SK-N-SH (cell line): Measurements from ENCODE around the gene OPCML. TPM values are rescaled to one million over a fixed set of nuclear protein-coding genes. Genes with fewer than 3 reads are reported as not detected.

Experiments
- CTCF ChIA-PET: fragments of 300-600, 350-600 bp; formaldehyde crosslinking; extraction: SDS; loops from one replicate; lab custom pipeline; 2021; lab: Yijun Ruan, JAX
- POLR2A ChIA-PET: fragments of 350-600 bp; sonication (Branson Sonifier 250); formaldehyde crosslinking; extraction: SDS; loops from one replicate; lab custom pipeline; 2020; ENCODE audit warnings: antibody characterized with exemption, inconsistent platforms; lab: Yijun Ruan, JAX
- DNase-seq: peaks from one replicate; pipeline ENCODE4 v3.0.0; 2012
- H2AFZ ChIP-seq: fragments of 200-600 bp; sonication (generic); 2 replicates; pipeline ENCODE4 v1.8.1; 2016; ENCODE audit warnings: antibody characterized with exemption, mild to moderate bottlenecking, low read depth
- H3F3A ChIP-seq: fragments of 200-600 bp; sonication (generic); replicated peaks from 2 replicates; pipeline ENCODE3; 2016; ENCODE audit warnings: antibody characterized with exemption, mild to moderate bottlenecking; ENCODE audit not compliant: insufficient read depth
- H3K27ac ChIP-seq, 2 experiments: fragments of 200-500 bp in 1 of 2; fragments of 200-600 bp in 1 of 2; sonication (Bioruptor generic) in 1 of 2; sonication (generic), shearing (Covaris generic) in 1 of 2; 2 replicates each; pipeline versions ENCODE4 v1.5.1 to v1.6.1; 2014 to 2016; ENCODE audit warnings: low read depth in 2 of 2, inconsistent platforms in 1 of 2, low read length in 1 of 2, mild to moderate bottlenecking in 1 of 2, mixed read lengths in 1 of 2
- H3K27me3 ChIP-seq: fragments of 200-600 bp; sonication (generic), shearing (Covaris generic); 2 replicates; pipeline ENCODE4 v1.6.1; 2016; ENCODE audit warnings: mixed run types; ENCODE audit not compliant: insufficient read depth
- H3K36me3 ChIP-seq, 2 experiments: fragments of 200-500 bp in 1 of 2; fragments of 200-600 bp in 1 of 2; sonication (Bioruptor generic) in 1 of 2; sonication (generic) in 1 of 2; replicated peaks in 1 of 2; 2 replicates each; pipeline versions ENCODE3 to v1.5.1; 2014 to 2016; ENCODE audit warnings: low read length in 1 of 2, mild to moderate bottlenecking in 1 of 2; ENCODE audit not compliant: insufficient read depth in 2 of 2, control insufficient read depth in 1 of 2
- H3K4me1 ChIP-seq, 2 experiments: fragments of 200-500 bp in 1 of 2; fragments of 200-600 bp in 1 of 2; sonication (Bioruptor generic) in 1 of 2; sonication (generic), shearing (Covaris generic) in 1 of 2; 2 replicates each; pipeline versions ENCODE4 v1.5.1 to v1.6.1; 2014 to 2016; ENCODE audit warnings: low read depth in 1 of 2, low read length in 1 of 2, mixed run types in 1 of 2; ENCODE audit not compliant: insufficient read depth in 2 of 2, control insufficient read depth in 1 of 2
- H3K4me2 ChIP-seq: fragments of 200-600 bp; sonication (generic), shearing (Covaris generic); 2 replicates; pipeline ENCODE4 v1.6.1; 2017; ENCODE audit warnings: mixed run types
- H3K4me3 ChIP-seq, 2 experiments: fragments of 200-500 bp in 1 of 2; fragments of 200-600 bp in 1 of 2; sonication (Bioruptor generic) in 1 of 2; sonication (generic), shearing (Covaris generic) in 1 of 2; 2 replicates each; pipeline versions ENCODE4 v1.5.1 to v1.8.1; 2014 to 2016; ENCODE audit warnings: low read depth in 2 of 2, inconsistent platforms in 1 of 2, low read length in 1 of 2, mild to moderate bottlenecking in 1 of 2, mixed read lengths in 1 of 2, moderate library complexity in 1 of 2
- H3K79me2 ChIP-seq: fragments of 200-600 bp; sonication (generic); 2 replicates; pipeline ENCODE4 v1.8.1; 2017; ENCODE audit warnings: mild to moderate bottlenecking; ENCODE audit not compliant: insufficient read depth
- H3K9ac ChIP-seq: fragments of 200-600 bp; sonication (generic); 2 replicates; pipeline ENCODE4 v1.6.1; 2017; ENCODE audit warnings: mixed run types
- H3K9me2 ChIP-seq: fragments of 200-600 bp; sonication (generic); 2 replicates; pipeline ENCODE4 v1.6.1; 2017; ENCODE audit warnings: mixed run types
- H3K9me3 ChIP-seq: fragments of 200-600 bp; sonication (generic); 2 replicates; pipeline ENCODE4 v1.6.1; 2017; ENCODE audit warnings: mixed run types, mild to moderate bottlenecking, moderate library complexity
- H4K20me1 ChIP-seq: fragments of 200-600 bp; sonication (generic); 2 replicates; pipeline ENCODE4 v1.6.1; 2017; ENCODE audit warnings: mild to moderate bottlenecking, mixed run types; ENCODE audit not compliant: insufficient read depth
- CHD2 ChIP-seq: fragments of 150-350 bp; IDR thresholded peaks from 2 replicates; pipeline ENCODE4 v1.6.1; 2018; ENCODE audit warnings: low read length; ENCODE audit not compliant: partially characterized antibody
- CTCF ChIP-seq: fragments of 200-600 bp; sonication (generic); IDR thresholded peaks from 2 replicates; pipeline ENCODE4 v1.6.1; 2017; ENCODE audit warnings: antibody characterized with exemption, mild to moderate bottlenecking, moderate library complexity
- EP300 ChIP-seq, 2 experiments: IDR thresholded peaks; 2 replicates each; pipeline versions ENCODE4 v1.4.0 to v1.6.1; 2012; ENCODE audit warnings: borderline replicate concordance in 1 of 2, low read depth in 1 of 2, low read length in 1 of 2
- EZH2phosphoT487 ChIP-seq: fragments of 200-600 bp; sonication (generic); IDR thresholded peaks from 2 replicates; pipeline ENCODE4 v1.6.1; 2017; ENCODE audit warnings: low read depth, mixed run types, mild to moderate bottlenecking, antibody characterized with exemption, moderate library complexity, borderline replicate concordance
- FOSL2 ChIP-seq: IDR thresholded peaks from 2 replicates; pipeline ENCODE4 v1.4.0; 2012; ENCODE audit warnings: low read depth, mild to moderate bottlenecking, moderate library complexity, borderline replicate concordance
- FOXM1 ChIP-seq: IDR thresholded peaks from 2 replicates; pipeline ENCODE4 v1.4.0; 2012; ENCODE audit warnings: low read depth, mild to moderate bottlenecking
- GABPA ChIP-seq: IDR thresholded peaks from 2 replicates; pipeline ENCODE4 v1.4.0; 2012; ENCODE audit warnings: low read depth, mild to moderate bottlenecking
- MXI1 ChIP-seq: IDR thresholded peaks from 2 replicates; pipeline ENCODE4 v1.6.1; 2012; ENCODE audit warnings: mild to moderate bottlenecking, low read depth, low read length, improper control_type of control experiment
- POLR2AphosphoS5 ChIP-seq: IDR thresholded peaks from 2 replicates; pipeline ENCODE4 v1.6.1; 2012; ENCODE audit warnings: low read depth, low read length
- RAD21 ChIP-seq: IDR thresholded peaks from 2 replicates; pipeline ENCODE4 v1.6.1; 2012; ENCODE audit warnings: mild to moderate bottlenecking, low read length
- RCOR1 ChIP-seq: fragments of 150-350 bp; IDR thresholded peaks from 2 replicates; pipeline ENCODE4 v1.6.1; 2017; ENCODE audit warnings: antibody characterized with exemption, low read length
- SIN3A ChIP-seq: IDR thresholded peaks from 2 replicates; pipeline ENCODE4 v1.6.1; 2012; ENCODE audit warnings: low read depth, mild to moderate bottlenecking, low read length, moderate library complexity, borderline replicate concordance
- TAF1 ChIP-seq: IDR thresholded peaks from 2 replicates; pipeline ENCODE4 v1.6.1; 2012; ENCODE audit warnings: low read depth, mild to moderate bottlenecking, low read length, moderate library complexity, borderline replicate concordance
- TEAD4 ChIP-seq: IDR thresholded peaks from 2 replicates; pipeline ENCODE4 v1.4.0; 2012; ENCODE audit warnings: mild to moderate bottlenecking, borderline replicate concordance; ENCODE audit not compliant: insufficient read depth
- USF2 ChIP-seq: fragments of 150-350 bp; IDR thresholded peaks from 2 replicates; pipeline ENCODE4 v1.6.1; 2017; ENCODE audit warnings: antibody characterized with exemption, low read length, low read depth, borderline replicate concordance
- YY1 ChIP-seq: IDR thresholded peaks from 2 replicates; pipeline ENCODE4 v1.4.0; 2012; ENCODE audit warnings: low read depth, mild to moderate bottlenecking
- WGBS: methylation state at CpG from one replicate; pipeline ENCODE4 v1.1.6; 2017; ENCODE audit warnings: low lambda C conversion rate; 5-methylcytosine and 5-hydroxymethylcytosine counted together
- polyA plus RNA-seq, 3 experiments: library from polyadenylated mRNA; depleted of rRNA; stranded (reverse); fragments of >200 nt; gene quantifications; 2 replicates each; pipeline ENCODE4 v1.2.3, GENCODE V29; 2012
- TF ChIP-seq, protein P1 (sequence below): IDR thresholded peaks from 2 replicates; pipeline ENCODE4 v1.6.1; 2012; ENCODE audit warnings: mild to moderate bottlenecking, low read depth, low read length, moderate library complexity

Gene OPCML
- polyA plus RNA-seq, 1 of the 3 experiments (the other 2 are of a cell fraction), result not detected

DNA sequence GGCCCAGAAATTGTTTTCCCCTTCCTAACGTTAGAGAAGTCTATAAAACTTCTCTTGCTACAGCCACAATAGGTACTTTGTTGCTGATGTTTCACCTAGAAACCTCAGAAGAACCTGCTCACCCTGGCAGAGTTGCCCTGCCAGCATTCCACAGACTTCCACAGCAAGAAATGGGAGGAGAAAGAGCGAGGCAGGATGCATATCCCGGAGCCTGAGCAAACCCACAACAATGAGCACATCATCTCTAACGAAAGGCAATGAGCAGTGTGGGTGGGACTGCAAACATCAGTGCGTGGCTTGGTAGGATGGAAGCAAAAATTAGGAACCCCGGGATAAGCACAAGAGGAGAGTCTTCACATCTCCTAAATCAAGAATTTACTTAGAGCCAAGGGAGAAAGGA lies 892.3 kb downstream of the OPCML start (continued):
- TF ChIP-seq, protein P1, sequence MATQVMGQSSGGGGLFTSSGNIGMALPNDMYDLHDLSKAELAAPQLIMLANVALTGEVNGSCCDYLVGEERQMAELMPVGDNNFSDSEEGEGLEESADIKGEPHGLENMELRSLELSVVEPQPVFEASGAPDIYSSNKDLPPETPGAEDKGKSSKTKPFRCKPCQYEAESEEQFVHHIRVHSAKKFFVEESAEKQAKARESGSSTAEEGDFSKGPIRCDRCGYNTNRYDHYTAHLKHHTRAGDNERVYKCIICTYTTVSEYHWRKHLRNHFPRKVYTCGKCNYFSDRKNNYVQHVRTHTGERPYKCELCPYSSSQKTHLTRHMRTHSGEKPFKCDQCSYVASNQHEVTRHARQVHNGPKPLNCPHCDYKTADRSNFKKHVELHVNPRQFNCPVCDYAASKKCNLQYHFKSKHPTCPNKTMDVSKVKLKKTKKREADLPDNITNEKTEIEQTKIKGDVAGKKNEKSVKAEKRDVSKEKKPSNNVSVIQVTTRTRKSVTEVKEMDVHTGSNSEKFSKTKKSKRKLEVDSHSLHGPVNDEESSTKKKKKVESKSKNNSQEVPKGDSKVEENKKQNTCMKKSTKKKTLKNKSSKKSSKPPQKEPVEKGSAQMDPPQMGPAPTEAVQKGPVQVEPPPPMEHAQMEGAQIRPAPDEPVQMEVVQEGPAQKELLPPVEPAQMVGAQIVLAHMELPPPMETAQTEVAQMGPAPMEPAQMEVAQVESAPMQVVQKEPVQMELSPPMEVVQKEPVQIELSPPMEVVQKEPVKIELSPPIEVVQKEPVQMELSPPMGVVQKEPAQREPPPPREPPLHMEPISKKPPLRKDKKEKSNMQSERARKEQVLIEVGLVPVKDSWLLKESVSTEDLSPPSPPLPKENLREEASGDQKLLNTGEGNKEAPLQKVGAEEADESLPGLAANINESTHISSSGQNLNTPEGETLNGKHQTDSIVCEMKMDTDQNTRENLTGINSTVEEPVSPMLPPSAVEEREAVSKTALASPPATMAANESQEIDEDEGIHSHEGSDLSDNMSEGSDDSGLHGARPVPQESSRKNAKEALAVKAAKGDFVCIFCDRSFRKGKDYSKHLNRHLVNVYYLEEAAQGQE, result no peak
- no peak for TF ChIP-seq YY1
- TF ChIP-seq RCOR1, result no peak
- no peak for TF ChIP-seq EP300 (IDR thresholded peaks at IDR 0.05; ENCODE audit: borderline replicate concordance in 1 of 2, low read depth in 1 of 2, low read length in 1 of 2)
- no peak for TF ChIP-seq SIN3A
- TF ChIP-seq CHD2, result no peak
- no peak for TF ChIP-seq EZH2phosphoT487
- no peak for TF ChIP-seq CTCF
- TF ChIP-seq, all 33 proteins: peak for 0

- Histone ChIP-seq H3K4me1 (no peaks in the 10 kb centered on the region), H4K20me1 (no peaks in the 10 kb centered on the region), H3K27me3 (no peaks in the 10 kb centered on the region; the same call in 1 of the 2 replicates), H3K27ac (no peak overlapping the region), H3K9me2 (no peaks in the 10 kb centered on the region), H3F3A (no peaks in the 10 kb centered on the region), H3K9me3 (no peaks in the 10 kb centered on the region), H3K9ac (no peak overlapping the region), H3K4me2 (no peak overlapping the region), H3K4me3 (no peak overlapping the region), H3K36me3 (no peaks in the 10 kb centered on the region), H3K79me2 (no peaks in the 10 kb centered on the region), H2AFZ (no peak overlapping the region)
- DNase-seq, result no peak
- CTCF ChIA-PET, result no interaction called here
- WGBS, result 32% methylated on average over 3 of the region's 3 CpGs
- POLR2A ChIA-PET, result no interaction called here
- no peak for TF ChIP-seq TEAD4
- no peak for TF ChIP-seq MXI1
- no peak for TF ChIP-seq EP300 (IDR thresholded peaks at IDR 0.05; ENCODE audit: borderline replicate concordance in 1 of 2, low read depth in 1 of 2, low read length in 1 of 2)
- no peak for TF ChIP-seq YY1
- no peak for TF ChIP-seq TAF1
- TF ChIP-seq FOSL2, result no peak
- TF ChIP-seq CHD2, result no peak
- TF ChIP-seq GABPA, result no peak
- no peak for TF ChIP-seq POLR2AphosphoS5
- no peak for TF ChIP-seq RCOR1
- TF ChIP-seq, protein P1, result no peak
- no peak for TF ChIP-seq RAD21
- TF ChIP-seq FOXM1, result no peak
- no peak for TF ChIP-seq SIN3A
- no peak for TF ChIP-seq USF2
- no peak for TF ChIP-seq CTCF
Observed at GRCh38 chr11:132639403-132639802, 892.9 kb downstream of the OPCML start.
